IPS-NIHi7 (cell line): ENCODE data around the gene STYXL1.
A peak's percentile ranks its signal among the peaks of the same experiment; 100 is the strongest.

Experiments used
- DNase-seq: peaks from one replicate; pipeline ENCODE4 v3.0.0; 2012; ENCODE audit warnings: mixed read lengths; ENCODE audit errors: extremely low spot score

Gene STYXL1

GRCh38 chr7:75979759-75980429 lies 67.9 kb downstream of the STYXL1 start:
- no peak for DNase-seq

- DNase-seq = no peak
Measured at GRCh38 chr7:75977743-75978142, 70.1 kb downstream of the STYXL1 start.

GRCh38 chr7:75971961-75972763 lies 75.6 kb downstream of the STYXL1 start:
- peak; percentile 64 for DNase-seq

GRCh38 chr7:75971309-75971960 lies 76.4 kb downstream of the STYXL1 start:
- no peak for DNase-seq

GRCh38 chr7:75969704-75970498 lies 77.9 kb downstream of the STYXL1 start:
- DNase-seq = no peak

- no peak for DNase-seq
Measured at GRCh38 chr7:75969182-75969581, 78.6 kb downstream of the STYXL1 start.

GRCh38 chr7:75968561-75969001 lies 79.2 kb downstream of the STYXL1 start:
- DNase-seq = no peak

- DNase-seq = no peak
Measured at GRCh38 chr7:75968012-75968411, 79.8 kb downstream of the STYXL1 start.

GRCh38 chr7:75967487-75967997 lies 80.3 kb downstream of the STYXL1 start:
- no peak for DNase-seq

GRCh38 chr7:75967055-75967454 lies 80.7 kb downstream of the STYXL1 start:
- no peak for DNase-seq

- DNase-seq = no peak
Measured at GRCh38 chr7:75966190-75966961, 81.4 kb downstream of the STYXL1 start.

- DNase-seq = no peak
Measured at GRCh38 chr7:75965617-75966016, 82.2 kb downstream of the STYXL1 start.

GRCh38 chr7:75963381-75963995 lies 84.3 kb downstream of the STYXL1 start:
- no peak for DNase-seq

GRCh38 chr7:75962607-75963380 lies 85.0 kb downstream of the STYXL1 start:
- DNase-seq = no peak

- DNase-seq = peak; percentile 48
Measured at GRCh38 chr7:75961218-75961617, 86.6 kb downstream of the STYXL1 start.

GRCh38 chr7:75960372-75960771 lies 87.4 kb downstream of the STYXL1 start:
- no peak for DNase-seq

GRCh38 chr7:75958802-75959543 lies 88.8 kb downstream of the STYXL1 start:
- no peak for DNase-seq

- DNase-seq = peak; percentile 67
Measured at GRCh38 chr7:75957021-75957736, 90.6 kb downstream of the STYXL1 start.
